H54 (cell line): Measurements from ENCODE around the gene ZFP36L1.

Experiments
- DNase-seq: peaks from one replicate; pipeline ENCODE4 v3.0.0; 2011; ENCODE audit warnings: low spot score, mixed read lengths; ENCODE audit not compliant: insufficient read length
- FAIRE-seq: peaks from 3 replicates; lab custom pipeline; 2011; peaks lifted over from hg19 to GRCh38; lab: Jason Lieb, UNC
- POLR2A ChIP-seq: IDR thresholded peaks from 2 replicates; pipeline ENCODE4 v1.6.1; 2011; ENCODE audit warnings: low read depth, mild to moderate bottlenecking, low read length

Gene ZFP36L1, protein sequence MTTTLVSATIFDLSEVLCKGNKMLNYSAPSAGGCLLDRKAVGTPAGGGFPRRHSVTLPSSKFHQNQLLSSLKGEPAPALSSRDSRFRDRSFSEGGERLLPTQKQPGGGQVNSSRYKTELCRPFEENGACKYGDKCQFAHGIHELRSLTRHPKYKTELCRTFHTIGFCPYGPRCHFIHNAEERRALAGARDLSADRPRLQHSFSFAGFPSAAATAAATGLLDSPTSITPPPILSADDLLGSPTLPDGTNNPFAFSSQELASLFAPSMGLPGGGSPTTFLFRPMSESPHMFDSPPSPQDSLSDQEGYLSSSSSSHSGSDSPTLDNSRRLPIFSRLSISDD

DNA sequence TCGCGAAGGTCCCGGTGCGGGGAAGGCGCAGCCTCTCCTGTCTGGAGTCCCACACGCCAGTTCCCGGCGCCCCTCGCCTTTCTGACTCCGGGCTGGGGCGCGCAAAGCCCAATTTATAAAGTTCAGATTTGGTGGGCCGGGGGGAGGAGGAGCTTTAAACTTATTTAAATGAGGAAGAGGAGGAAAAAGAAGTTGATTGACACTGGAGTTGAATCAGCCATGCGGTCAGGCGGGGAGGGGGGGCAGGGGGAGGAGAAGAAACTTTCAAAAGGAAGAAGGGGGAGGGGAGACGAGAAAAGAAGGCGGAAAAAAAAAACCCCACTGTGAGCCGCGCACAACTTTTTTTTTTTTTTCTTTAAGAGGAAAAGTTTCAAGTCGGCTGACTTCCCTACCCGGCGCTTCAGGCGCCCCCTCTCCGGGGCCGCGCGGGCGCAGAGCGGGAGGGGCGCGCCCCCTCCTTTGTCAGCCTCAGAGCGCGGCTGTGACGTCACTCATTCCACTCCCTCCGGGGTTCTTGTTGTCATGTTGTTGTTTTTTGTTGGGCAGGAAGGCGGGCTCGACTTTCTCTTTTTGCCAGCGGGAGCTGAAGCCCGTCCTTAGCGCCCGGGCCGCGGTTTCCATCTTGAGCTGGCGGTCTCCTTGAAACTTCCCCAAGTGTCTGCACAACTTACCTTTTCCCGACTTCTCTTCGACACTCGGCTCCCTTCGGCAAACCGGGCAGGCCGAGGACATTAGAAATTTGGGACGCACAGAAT, at the start of gene ZFP36L1:
ZFP36L1 (minus strand) TSS at position 89 of the 755 bp plus-strand sequence. CDS start 129 bp downstream, outside the sequence.
- DNase-seq (no peak), FAIRE-seq (peak; percentile 11)
- TF ChIP-seq POLR2A: peak; percentile 99

GRCh38 chr14:68842298-68842697, 49.4 kb upstream of the ZFP36L1 start:
- TF ChIP-seq POLR2A: no peak
- no peak for FAIRE-seq
- DNase-seq: no peak

DNA sequence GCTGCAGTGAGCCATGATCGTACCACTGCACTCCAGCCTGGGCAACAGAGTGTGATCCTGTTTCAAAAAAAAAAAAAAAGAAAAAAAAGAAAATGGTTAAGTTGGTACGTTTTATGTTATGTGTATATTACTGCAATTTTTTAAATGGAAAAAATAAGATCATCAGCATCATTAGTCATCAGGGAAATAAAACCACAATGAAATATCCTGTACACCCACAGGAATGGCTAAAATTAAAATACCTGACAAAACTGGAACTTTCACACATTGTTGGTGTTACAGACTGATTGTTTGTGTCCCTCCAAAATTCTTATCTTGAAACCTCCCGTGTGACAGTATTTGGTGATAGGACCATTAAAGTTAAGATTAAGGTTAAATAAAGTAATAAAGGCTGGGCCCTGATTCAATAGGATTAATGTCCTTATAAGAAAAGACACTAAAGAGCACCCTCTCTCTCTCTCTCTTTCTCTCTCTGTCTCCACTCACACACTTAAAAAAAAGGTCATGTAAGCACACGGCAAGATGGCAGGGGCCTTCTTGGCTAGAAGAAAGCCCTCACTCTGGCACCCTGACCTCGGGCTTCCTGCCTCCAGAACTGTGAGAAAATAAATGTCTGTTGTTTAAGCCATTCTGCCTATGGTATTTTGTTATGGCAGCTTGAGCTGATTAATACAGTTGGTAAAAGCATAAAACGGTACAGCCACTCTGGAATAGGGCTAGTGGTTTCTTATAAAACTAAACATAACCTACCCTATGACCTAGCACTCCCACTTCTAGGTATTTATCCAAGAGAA, 48.3 kb upstream of the ZFP36L1 start:
- no peak for TF ChIP-seq POLR2A
- no peak for FAIRE-seq
- no peak for DNase-seq

- DNase-seq (no peak), FAIRE-seq (no peak)
- no peak for TF ChIP-seq POLR2A
These were observed 47.6 kb upstream of the ZFP36L1 start for GRCh38 chr14:68840454-68840853.

DNA sequence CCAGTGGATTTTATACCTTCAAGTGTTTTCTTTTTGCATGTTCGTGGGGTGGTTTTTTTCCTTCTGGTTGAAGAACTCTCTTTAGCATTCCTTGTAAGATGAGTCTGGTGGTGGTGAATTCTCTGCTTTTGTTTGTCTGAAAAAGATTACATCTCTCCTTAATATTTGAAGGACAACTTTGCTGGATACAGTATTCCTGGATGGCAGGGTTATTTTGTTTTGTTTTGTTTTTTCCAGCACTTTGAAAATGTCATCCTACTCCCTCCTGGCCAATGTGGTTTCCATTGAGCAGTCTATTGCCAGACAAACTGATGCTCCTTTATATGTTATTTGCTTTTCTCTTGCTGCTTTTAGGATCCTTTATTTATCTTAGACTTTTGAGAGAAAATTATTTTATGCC, 43.2 kb upstream of the ZFP36L1 start:
- no peak for FAIRE-seq
- no peak for DNase-seq
- TF ChIP-seq POLR2A: no peak

DNA sequence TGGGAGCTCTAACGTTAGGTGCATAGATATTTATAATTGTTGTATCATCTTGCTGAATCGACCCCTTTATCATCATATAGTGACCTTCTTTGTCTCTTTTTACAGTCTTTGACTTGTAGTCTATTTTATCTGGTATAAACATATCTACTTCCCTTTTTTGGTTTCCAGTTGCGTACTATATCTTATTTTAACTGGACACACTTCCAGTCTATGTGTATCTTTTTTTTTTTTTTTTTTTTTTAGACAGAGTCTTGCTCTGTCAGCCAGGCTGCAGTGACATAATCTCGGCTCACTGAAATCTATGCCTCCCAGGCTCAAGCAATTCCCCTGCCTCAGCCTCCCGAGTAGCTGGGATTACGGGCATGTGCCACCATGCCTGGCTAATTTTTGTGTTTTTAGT, 41.9 kb upstream of the ZFP36L1 start:
- DNase-seq: no peak
- no peak for FAIRE-seq
- TF ChIP-seq POLR2A: no peak

DNA sequence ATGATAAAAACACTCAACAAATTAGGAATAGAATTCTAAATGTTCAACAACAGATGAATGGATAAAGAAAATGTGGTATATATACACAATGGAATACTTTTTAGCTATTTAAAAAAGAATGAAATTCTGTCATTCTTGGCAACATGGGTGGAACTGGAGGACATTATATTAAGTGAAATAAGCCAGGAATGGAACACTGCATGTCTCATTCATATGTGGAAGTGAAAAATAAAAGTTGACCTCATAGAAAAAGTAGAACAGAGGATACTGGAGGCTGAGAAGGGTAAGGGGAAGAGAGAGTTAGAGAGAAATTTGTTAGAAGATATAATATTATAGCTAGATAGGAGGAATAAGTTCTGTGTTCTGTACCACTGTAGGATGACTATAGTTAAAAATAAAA, 35.8 kb upstream of the ZFP36L1 start:
- no peak for DNase-seq
- no peak for FAIRE-seq
- no peak for TF ChIP-seq POLR2A

DNA sequence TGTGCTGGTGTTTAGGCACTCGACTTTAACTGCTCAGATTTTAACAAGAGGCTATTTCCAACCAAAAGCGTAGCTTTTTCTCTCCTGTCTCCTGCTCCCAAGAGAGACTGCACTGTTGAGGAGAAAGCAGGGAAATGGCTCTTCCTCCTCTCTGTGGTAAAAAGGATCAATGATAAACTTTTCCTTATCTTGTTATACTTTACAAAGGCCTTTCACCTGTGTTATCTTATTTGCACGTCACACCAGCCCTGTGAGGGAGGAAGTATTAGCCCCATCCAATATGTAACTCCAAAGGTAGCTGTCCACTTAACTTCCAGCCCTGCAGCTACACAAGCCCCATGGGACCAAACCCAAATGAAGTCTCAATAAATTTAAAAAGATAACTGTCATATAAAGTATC, 32.9 kb upstream of the ZFP36L1 start:
- FAIRE-seq (no peak), DNase-seq (no peak)
- TF ChIP-seq POLR2A: no peak

- TF ChIP-seq POLR2A: no peak
- DNase-seq (peak; percentile 68), FAIRE-seq (peak; percentile 88)
These were observed 31.9 kb upstream of the ZFP36L1 start for GRCh38 chr14:68824517-68825347.

- no peak for FAIRE-seq
- no peak for TF ChIP-seq POLR2A
- DNase-seq: no peak
These were observed 31.3 kb upstream of the ZFP36L1 start for GRCh38 chr14:68824207-68824516.

GRCh38 chr14:68823434-68824206, 30.8 kb upstream of the ZFP36L1 start:
- TF ChIP-seq POLR2A: no peak
- no peak for FAIRE-seq
- DNase-seq: no peak

DNA sequence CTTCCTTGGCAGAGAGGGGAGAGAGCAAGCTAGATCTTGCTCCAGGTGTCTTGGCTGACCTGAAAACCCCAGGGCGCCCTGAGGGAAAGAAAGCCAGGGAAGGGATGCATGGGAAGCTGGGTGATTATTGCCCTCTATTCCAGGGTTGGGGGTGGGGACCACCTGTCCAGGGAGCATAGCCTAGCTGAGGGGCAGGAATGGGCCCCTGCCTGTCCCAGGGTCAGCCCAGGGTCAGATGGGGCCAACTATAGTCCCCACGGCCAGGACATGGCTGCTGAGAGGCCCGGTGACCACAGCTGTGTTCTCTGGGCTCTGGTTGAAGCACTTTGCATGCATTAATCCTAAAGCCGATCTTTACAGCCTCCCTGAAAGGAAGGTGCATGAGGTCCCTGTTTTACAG, 30.1 kb upstream of the ZFP36L1 start:
- TF ChIP-seq POLR2A: no peak
- DNase-seq (no peak), FAIRE-seq (no peak)

DNA sequence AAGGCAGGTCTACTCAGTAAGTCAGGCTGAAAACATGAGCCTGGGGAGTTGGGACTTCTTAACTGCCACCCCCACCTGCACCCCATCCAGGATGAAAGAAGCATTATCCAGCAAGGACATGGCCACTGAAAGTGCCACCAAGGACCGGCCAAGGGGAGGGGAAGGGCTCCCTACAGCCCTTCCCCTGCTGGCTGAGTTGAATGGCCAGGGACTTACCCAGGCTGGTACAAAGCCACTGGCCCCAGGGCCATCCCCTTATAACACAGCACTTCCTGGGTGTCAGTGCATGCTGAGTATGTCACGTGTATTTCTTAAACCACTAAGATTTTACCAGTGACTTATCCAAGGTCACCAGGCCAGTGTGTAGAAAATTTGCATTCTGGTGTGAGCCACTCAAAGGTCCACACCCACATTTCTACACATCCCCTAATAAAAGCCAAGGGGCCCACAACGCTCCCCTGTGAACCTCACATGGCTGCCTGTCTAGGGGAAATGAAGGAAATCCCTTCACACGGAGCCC, 29.3 kb upstream of the ZFP36L1 start:
- FAIRE-seq (no peak), DNase-seq (no peak)
- TF ChIP-seq POLR2A: no peak
